AML-193 (cell line): ENCODE results near the gene FAM118A.
"Not testable (repeated sequence)": the region's sequence is repeated elsewhere in the genome, so short reads cannot be mapped to it uniquely, and the experiment has no call there.

Source experiments
- DNase-seq, 2 experiments: peaks; one replicate each; lab custom pipeline; 2025; lab: John Stamatoyannopoulos, UW

The FAM118A gene

GRCh38 chr22:45284705-45285262, 24.9 kb upstream of the FAM118A start, which contains the start of gene UPK3A:
UPK3A (plus strand) TSS chr22:45284949; CDS start chr22:45285014, 65 bp downstream.
- DNase-seq = no peak

DNA sequence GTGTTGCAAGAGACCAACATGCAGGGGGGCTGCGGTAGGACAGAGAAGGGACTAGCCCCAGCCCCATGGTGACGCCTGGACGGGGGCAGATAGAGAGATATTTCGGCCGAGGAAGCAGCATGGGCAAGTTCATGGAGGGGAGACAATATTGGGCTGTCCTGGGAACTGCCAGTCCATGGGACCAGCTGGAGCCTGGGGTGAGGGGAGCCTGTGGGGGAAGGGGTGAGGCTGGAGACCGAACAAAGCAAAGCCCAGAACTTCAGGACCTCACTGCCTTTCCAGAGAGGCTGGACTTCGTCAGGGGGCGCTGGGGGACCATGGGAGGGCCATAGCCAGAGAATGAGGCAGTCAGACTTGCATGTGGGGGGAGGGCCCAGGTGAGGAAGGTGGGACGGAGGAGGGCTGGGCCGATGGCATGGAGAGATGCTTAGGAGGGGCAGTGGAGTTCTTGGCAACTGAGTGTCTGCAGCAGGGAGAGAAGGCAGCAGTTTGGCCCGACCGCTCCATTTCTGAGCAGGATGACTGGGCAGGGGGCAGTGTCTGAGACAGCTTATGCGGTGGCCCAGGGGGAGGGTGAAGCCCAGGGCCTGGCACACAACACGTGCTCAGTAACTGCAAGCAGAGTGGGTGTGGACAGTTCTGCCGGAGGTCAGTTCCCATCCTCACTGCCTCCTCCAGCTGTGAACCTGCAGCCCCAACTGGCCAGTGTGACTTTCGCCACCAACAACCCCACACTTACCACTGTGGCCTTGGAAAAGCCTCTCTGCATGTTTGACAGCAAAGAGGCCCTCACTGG, 24.3 kb upstream of the FAM118A start:
- DNase-seq = no peak

- DNase-seq = no peak
Observed at GRCh38 chr22:45286854-45287551, 22.7 kb upstream of the FAM118A start.

DNA sequence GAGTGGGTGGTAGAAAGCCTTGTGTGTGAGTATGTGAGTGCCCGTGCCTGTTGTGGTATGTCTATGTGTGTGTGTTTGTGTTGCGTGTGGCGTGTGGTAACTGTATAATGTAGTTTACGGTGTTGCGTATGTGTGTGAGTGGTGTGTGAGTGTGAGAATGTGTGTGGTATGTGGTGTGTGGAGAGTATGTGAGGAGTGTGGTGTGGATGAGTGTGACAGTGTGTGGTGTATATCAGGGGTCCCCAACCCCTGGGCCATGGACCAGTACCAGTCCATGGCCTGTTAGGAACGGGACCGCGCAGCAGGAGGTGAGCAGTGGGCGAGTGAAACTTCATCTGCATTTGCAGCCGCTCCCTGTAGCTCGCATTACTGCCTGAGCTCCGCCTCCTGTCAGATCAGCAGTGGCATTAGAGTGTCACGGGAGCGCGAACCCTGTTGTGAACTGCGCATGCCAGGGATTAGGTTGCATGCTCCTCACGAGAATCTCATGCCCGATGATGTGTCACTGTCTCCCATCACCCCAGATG, 19.3 kb upstream of the FAM118A start:
- no peak for DNase-seq

GRCh38 chr22:45291061-45291930, 18.4 kb upstream of the FAM118A start:
- no peak for DNase-seq

DNA sequence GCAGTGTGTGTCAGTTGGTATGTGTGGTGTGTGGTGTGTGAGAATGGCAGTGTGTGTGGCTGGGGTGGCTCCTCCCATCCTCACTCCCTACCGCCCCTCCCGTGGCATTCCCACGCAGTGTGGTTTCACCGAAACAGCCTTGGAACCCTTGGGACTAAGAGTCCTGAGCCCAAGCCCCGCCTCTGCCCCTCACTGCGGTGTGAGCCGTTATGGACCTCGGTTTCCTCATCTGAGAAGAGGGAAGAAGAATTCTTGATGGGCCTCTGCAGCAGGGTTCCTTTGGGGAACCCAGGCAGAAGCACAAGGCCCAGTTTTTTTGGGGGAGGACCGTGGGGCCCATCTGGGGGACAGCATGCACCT, 17.8 kb upstream of the FAM118A start:
- DNase-seq = no peak

- no peak for DNase-seq
Observed at GRCh38 chr22:45292731-45293442, 16.8 kb upstream of the FAM118A start.

DNA sequence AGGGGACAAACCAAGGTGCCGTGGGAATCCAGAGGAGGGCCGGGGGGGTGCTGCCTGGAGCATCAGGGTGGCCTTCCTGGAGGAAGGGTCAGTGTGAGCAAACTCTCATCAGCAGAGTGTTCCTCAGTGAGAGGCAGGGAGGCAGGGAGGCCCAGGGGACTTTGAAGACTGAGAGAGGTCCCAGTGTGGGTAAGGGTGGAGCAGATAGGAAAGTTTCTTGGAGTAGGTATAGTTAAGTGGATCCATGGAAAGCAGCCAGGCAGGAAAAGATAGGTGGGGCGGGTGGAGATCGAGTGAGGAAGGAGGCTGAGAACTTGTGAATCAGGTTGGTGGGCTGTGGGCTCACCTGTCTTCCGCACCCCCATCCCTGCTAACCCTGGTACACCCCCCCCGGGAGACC, 15.7 kb upstream of the FAM118A start:
- no peak for DNase-seq

DNA sequence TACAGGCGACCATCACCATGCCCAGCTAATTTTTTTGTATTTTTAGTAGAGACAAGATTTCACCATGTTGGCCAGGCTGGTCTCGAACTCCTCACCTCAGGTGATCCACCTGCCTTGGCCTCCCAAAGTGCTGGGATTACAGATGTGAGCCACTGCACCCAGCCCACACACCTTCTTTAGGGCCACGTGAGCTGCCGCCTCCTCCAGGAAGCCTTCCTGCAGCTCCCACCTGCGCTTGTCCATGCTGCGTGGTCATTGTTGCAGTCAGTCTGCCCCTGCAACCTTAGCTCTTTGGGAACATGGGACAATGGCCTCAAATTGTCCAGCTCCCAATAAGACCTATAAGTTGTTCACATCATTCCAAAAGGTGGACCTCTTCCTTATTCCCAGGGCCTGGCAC, 14.7 kb upstream of the FAM118A start:
- DNase-seq = not testable (repeated sequence)

DNA sequence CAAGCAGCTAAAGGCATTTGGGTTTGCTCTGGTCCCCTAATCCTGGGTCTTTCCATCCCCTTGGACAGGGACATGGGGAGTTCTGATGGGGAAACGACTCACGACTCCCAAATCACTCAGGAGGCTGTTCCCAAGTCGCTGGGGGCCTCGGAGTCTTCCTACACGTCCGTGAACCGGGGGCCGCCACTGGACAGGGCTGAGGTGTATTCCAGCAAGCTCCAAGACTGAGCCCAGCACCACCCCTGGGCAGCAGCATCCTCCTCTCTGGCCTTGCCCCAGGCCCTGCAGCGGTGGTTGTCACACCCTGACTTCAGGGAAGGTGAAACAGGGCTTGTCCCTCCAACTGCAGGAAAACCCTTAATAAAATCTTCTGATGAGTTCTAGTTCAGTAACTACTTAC, 14.2 kb upstream of the FAM118A start:
- no peak for DNase-seq

GRCh38 chr22:45296628-45297297, 13.0 kb upstream of the FAM118A start:
- peak in 1 of 2 experiments; percentile 24 for DNase-seq

- DNase-seq = no peak
Observed at GRCh38 chr22:45298934-45299505, 10.7 kb upstream of the FAM118A start.

- DNase-seq = no peak
Observed at GRCh38 chr22:45302751-45303150, 7.0 kb upstream of the FAM118A start.

DNA sequence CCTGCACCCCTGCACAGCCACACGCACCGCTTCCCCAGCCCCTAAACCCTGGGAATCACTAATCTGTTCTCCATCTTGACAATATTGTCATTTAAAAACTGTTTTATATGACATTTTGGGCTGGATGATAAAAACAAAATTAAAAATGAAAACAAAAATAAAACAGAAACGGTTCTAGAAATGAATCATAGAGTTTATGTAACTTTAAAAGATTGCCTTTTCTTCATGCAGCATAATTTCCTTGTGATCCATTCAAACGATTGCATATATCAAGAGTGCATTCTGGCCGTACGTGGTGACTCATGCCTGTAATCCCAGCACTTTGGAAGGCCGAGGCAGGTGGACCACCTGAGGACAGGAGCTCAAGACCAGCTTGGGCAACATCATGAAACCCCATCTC, 6.6 kb upstream of the FAM118A start:
- no peak for DNase-seq

DNA sequence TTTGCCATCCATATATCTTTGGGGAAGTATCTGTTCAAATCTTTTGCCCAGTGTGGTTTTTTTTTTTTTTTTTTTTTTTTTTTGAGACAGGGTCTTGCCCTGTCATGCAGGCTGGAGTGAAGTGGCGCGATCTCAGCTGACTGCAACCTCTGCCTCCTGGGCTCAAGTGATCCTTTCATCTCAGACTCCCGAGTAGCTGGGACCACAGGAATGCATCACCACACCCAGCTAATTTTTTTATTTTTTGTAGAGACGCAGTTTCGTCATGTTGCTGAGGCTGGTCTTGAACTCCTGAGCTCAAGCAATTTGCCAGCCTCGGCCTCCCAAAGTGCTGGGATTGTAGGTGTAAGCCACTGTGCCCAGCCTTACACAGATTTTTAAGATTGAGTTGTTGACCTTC, 4.8 kb upstream of the FAM118A start:
- DNase-seq = no peak

- no peak for DNase-seq
Observed at GRCh38 chr22:45305456-45306075, 4.2 kb upstream of the FAM118A start.

- DNase-seq = no peak
Observed at GRCh38 chr22:45306139-45306538, 3.6 kb upstream of the FAM118A start.

DNA sequence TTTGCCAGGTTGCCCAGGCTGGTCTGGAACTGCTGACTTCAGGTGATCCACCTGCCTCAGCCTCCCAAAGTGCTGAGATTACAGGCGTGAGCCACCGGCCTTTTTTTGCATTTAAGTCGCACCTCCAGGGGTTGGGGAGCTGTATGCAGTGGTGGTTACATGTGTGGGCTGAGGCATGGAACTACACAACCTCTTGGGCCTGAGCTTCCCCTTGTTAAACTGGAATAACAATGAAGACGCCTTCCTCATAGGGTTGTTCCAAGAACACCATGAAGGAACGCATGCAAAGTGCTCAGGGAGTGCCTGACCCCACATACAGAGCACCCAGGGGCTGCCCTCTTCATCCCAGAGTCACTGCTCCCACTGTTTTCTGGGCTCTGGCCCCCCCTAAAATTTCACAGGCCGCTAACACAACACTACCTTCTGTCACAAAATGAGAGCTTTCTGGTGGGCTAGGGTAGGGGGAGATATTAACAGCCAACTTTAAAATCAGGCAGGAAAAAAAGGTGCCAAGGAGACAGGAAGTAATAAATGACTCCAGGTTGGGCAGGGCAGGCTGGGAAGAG, 1.3 kb upstream of the FAM118A start:
- DNase-seq = no peak

DNA sequence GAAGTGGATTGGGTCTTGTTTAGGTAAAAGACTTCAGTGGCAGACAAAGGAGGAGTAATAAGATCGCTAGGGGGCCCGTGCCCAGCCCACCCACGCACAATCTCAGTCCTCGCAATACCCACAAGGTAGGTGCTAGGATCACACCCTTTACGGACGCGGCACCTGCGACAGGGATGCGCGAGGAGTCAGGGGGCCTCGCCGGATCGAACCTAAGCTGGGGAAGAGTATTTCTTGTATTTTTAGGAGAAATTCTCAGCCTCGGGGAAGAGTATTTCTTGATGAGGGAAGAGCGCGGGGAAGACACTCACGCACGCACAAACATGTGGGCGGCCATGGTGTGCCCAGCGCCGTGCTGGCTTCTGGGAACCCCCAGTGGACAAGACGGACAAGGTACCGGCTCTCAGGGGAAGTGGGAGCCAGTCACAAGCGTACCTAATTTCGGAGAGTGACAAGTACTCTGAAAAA, 745 bp upstream of the FAM118A start:
- peak; percentile 13 to 16 for DNase-seq
